ENCODE data around the gene ARHGEF6. TPM values are rescaled to one million over a fixed set of nuclear protein-coding genes. Genes with fewer than 3 reads are reported as not detected.

The ARHGEF6 gene
- polyA plus RNA-seq, 1 experiment = 3.0 TPM

GRCh38 chrX:136738049-136738729, 42.5 kb downstream of the ARHGEF6 start:
- no peak for TF ChIP-seq CTCF (IDR thresholded peaks at IDR 0.05; ENCODE audit: insufficient read depth, low read depth, low read length)
- H3K4me3 ChIP-seq (ENCODE audit: low read depth, low read length) = no peak overlapping the region
- CTCF ChIA-PET = interaction anchor here (0.6 kb wide), 1 partner anchor 518 kb away, joined by 3 read pairs; no protein-coding TSS in a partner anchor
- no peak for DNase-seq (ENCODE audit: low read depth)
- H3K36me3 ChIP-seq (ENCODE audit: control insufficient read depth, insufficient read depth, low read length) = no peaks in the 10 kb centered on the region
- no peaks in the 10 kb centered on the region for H3K27me3 ChIP-seq (ENCODE audit: control insufficient read depth, insufficient read depth, low read length)
- POLR2A ChIA-PET = no interaction called here

GRCh38 chrX:136736690-136737089, 44.0 kb downstream of the ARHGEF6 start:
- H3K27me3 ChIP-seq (ENCODE audit: control insufficient read depth, insufficient read depth, low read length) = no peaks in the 10 kb centered on the region
- no peak for TF ChIP-seq CTCF (IDR thresholded peaks at IDR 0.05; ENCODE audit: insufficient read depth, low read depth, low read length)
- H3K4me3 ChIP-seq (ENCODE audit: low read depth, low read length) = no peak overlapping the region
- POLR2A ChIA-PET = interaction anchor here (0.6 kb wide), 1 partner anchor 619 kb away, joined by 5 read pairs; no protein-coding TSS in a partner anchor
- H3K36me3 ChIP-seq (ENCODE audit: control insufficient read depth, insufficient read depth, low read length) = no peaks in the 10 kb centered on the region
- DNase-seq (ENCODE audit: low read depth) = no peak
- CTCF ChIA-PET = interaction anchor here (0.9 kb wide), 1 partner anchor 9 kb away, joined by 3 read pairs; no protein-coding TSS in a partner anchor

- ChIA-PET CTCF (no interaction called here), POLR2A (no interaction called here)
- no peaks in the 10 kb centered on the region for H3K27me3 ChIP-seq (ENCODE audit: control insufficient read depth, insufficient read depth, low read length)
- H3K36me3 ChIP-seq (ENCODE audit: control insufficient read depth, insufficient read depth, low read length) = no peaks in the 10 kb centered on the region
- no peak for DNase-seq (ENCODE audit: low read depth)
- no peak overlapping the region for H3K4me3 ChIP-seq (ENCODE audit: low read depth, low read length)
- no peak for TF ChIP-seq CTCF (IDR thresholded peaks at IDR 0.05; ENCODE audit: insufficient read depth, low read depth, low read length)
Measured at GRCh38 chrX:136735601-136736000, 45.1 kb downstream of the ARHGEF6 start.

- no peak for DNase-seq (ENCODE audit: low read depth)
- Histone ChIP-seq H3K4me3 (ENCODE audit: low read depth, low read length) (no peak overlapping the region), H3K27me3 (ENCODE audit: control insufficient read depth, insufficient read depth, low read length) (no peaks in the 10 kb centered on the region), H3K36me3 (ENCODE audit: control insufficient read depth, insufficient read depth, low read length) (no peaks in the 10 kb centered on the region)
- POLR2A ChIA-PET = no interaction called here
- CTCF ChIA-PET = interaction anchor here (0.7 kb wide), 1 partner anchor 192 kb away, joined by 4 read pairs; no protein-coding TSS in a partner anchor
- no peak for TF ChIP-seq CTCF (IDR thresholded peaks at IDR 0.05; ENCODE audit: insufficient read depth, low read depth, low read length)
Measured at GRCh38 chrX:136733613-136734012, 47.1 kb downstream of the ARHGEF6 start.

GRCh38 chrX:136731798-136732197, 48.9 kb downstream of the ARHGEF6 start:
- POLR2A ChIA-PET = no interaction called here
- no peak for TF ChIP-seq CTCF (IDR thresholded peaks at IDR 0.05; ENCODE audit: insufficient read depth, low read depth, low read length)
- no peaks in the 10 kb centered on the region for H3K36me3 ChIP-seq (ENCODE audit: control insufficient read depth, insufficient read depth, low read length)
- H3K27me3 ChIP-seq (ENCODE audit: control insufficient read depth, insufficient read depth, low read length) = no peaks in the 10 kb centered on the region
- no peak overlapping the region for H3K4me3 ChIP-seq (ENCODE audit: low read depth, low read length)
- CTCF ChIA-PET = no interaction called here
- DNase-seq (ENCODE audit: low read depth) = no peak

Measured in BJ (cell line).